LNCaP clone FGC (cell line): ENCODE data around the gene ETV3L.
"Not testable (repeated sequence)": the region's sequence is repeated elsewhere in the genome, so short reads cannot be mapped to it uniquely, and the experiment has no call there.

ENCODE experiments used
- DNase-seq: peaks from one replicate; pipeline ENCODE4 v3.0.0-alpha.2; 2011; ENCODE audit warnings: low read depth
- H3K4me3 ChIP-seq: 2 replicates; pipeline ENCODE4 v1.5.1; 2011; ENCODE audit warnings: mild to moderate bottlenecking, low read depth, low read length, control low read depth
- CTCF ChIP-seq: IDR thresholded peaks from 2 replicates; pipeline ENCODE4 v1.5.1; 2012; ENCODE audit warnings: mild to moderate bottlenecking; ENCODE audit not compliant: control insufficient read depth, insufficient read depth; ENCODE audit errors: extremely low read depth

ETV3L gene

GRCh38 chr1:157105988-157106812, 6.6 kb upstream of the ETV3L start:
- DNase-seq: no peak
- no peak for TF ChIP-seq CTCF
- H3K4me3 ChIP-seq: no peak overlapping the region

GRCh38 chr1:157105298-157105987, 5.8 kb upstream of the ETV3L start:
- H3K4me3 ChIP-seq: no peak overlapping the region
- no peak for DNase-seq
- TF ChIP-seq CTCF: no peak

GRCh38 chr1:157104598-157105293, 5.1 kb upstream of the ETV3L start:
- no peak for DNase-seq
- H3K4me3 ChIP-seq: no peak overlapping the region
- TF ChIP-seq CTCF: no peak

DNA sequence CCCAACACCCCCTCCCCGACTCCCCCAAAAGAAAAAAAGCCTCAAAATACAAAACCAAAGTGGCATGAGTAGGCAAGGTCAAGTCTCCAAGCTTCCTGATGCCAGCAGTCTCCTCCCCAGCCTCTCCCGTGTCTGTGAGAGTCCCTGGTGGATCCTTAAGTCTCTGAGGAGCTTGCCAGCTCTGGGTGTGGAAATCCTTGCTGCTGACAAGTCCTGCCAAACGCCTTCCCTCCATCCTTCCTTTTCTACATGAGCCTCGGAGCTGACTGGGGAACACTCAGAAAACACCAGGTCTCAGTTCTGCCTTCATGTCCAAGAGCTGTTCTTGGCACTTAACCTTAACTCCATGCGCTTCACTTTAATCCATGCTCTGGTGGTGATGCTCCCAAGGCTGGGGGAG, 3.7 kb upstream of the ETV3L start:
- H3K4me3 ChIP-seq: no peak overlapping the region
- no peak for TF ChIP-seq CTCF
- no peak for DNase-seq

GRCh38 chr1:157101149-157101548, 1.5 kb upstream of the ETV3L start:
- no peak overlapping the region for H3K4me3 ChIP-seq
- no peak for DNase-seq
- no peak for TF ChIP-seq CTCF

GRCh38 chr1:157098987-157099632, 498 bp downstream of the ETV3L start:
- not testable (repeated sequence) for DNase-seq, H3K4me3 ChIP-seq

- TF ChIP-seq CTCF: no peak
- no peak for DNase-seq
- no peak overlapping the region for H3K4me3 ChIP-seq
Observed at GRCh38 chr1:157098519-157098918, 1.1 kb downstream of the ETV3L start.
